Measurements from ENCODE around the gene ZNF770.

The ZNF770 gene

GRCh38 chr15:34988027-34988902 lies at the start of gene ZNF770:
Gene ZNF770, minus strand, starts transcription at chr15:34988287. Its CDS starts 4,853 bp downstream, at chr15:34983434.
- no peak for FAIRE-seq

- no peak for FAIRE-seq
These were observed 40.3 kb upstream of the ZNF770 start for GRCh38 chr15:35028235-35028984.

- no peak for FAIRE-seq
These were observed 35.7 kb upstream of the ZNF770 start for GRCh38 chr15:35023804-35024203.

GRCh38 chr15:35020974-35021373 lies 32.9 kb upstream of the ZNF770 start:
- FAIRE-seq: no peak

GRCh38 chr15:35019404-35020327 lies 31.6 kb upstream of the ZNF770 start:
- FAIRE-seq: peak; percentile 39

- no peak for FAIRE-seq
These were observed 26.2 kb upstream of the ZNF770 start for GRCh38 chr15:35014241-35014640.

GRCh38 chr15:35013370-35013769 lies 25.3 kb upstream of the ZNF770 start:
- no peak for FAIRE-seq

- no peak for FAIRE-seq
These were observed 19.3 kb upstream of the ZNF770 start for GRCh38 chr15:35007397-35007796.

GRCh38 chr15:35005933-35006332 lies 17.8 kb upstream of the ZNF770 start:
- FAIRE-seq: no peak

- no peak for FAIRE-seq
These were observed 15.8 kb upstream of the ZNF770 start for GRCh38 chr15:35003928-35004327.

- no peak for FAIRE-seq
These were observed 12.4 kb upstream of the ZNF770 start for GRCh38 chr15:35000511-35000910.

- no peak for FAIRE-seq
These were observed 11.8 kb upstream of the ZNF770 start for GRCh38 chr15:34999906-35000305.

- no peak for FAIRE-seq
These were observed 6.8 kb upstream of the ZNF770 start for GRCh38 chr15:34994925-34995324.

GRCh38 chr15:34993877-34994276 lies 5.8 kb upstream of the ZNF770 start:
- FAIRE-seq: no peak

GRCh38 chr15:34993412-34993811 lies 5.3 kb upstream of the ZNF770 start:
- no peak for FAIRE-seq

GRCh38 chr15:34987609-34988026 lies 469 bp downstream of the ZNF770 start:
- no peak for FAIRE-seq

- peak; percentile 3 for FAIRE-seq
These were observed 1.2 kb downstream of the ZNF770 start for GRCh38 chr15:34986771-34987480.

GRCh38 chr15:34986326-34986725 lies 1.8 kb downstream of the ZNF770 start:
- no peak for FAIRE-seq

GRCh38 chr15:34984889-34985630 lies 3.0 kb downstream of the ZNF770 start:
- FAIRE-seq: peak; percentile 34

- no peak for FAIRE-seq
These were observed 11.3 kb downstream of the ZNF770 start for GRCh38 chr15:34976743-34977142.

- FAIRE-seq: peak; percentile 63
These were observed 12.0 kb downstream of the ZNF770 start for GRCh38 chr15:34976073-34976472.
